ENCODE results near the gene TTLL11.
"Not testable (repeated sequence)": the region's sequence is repeated elsewhere in the genome, so short reads cannot be mapped to it uniquely, and the experiment has no call there.

The TTLL11 gene

DNA sequence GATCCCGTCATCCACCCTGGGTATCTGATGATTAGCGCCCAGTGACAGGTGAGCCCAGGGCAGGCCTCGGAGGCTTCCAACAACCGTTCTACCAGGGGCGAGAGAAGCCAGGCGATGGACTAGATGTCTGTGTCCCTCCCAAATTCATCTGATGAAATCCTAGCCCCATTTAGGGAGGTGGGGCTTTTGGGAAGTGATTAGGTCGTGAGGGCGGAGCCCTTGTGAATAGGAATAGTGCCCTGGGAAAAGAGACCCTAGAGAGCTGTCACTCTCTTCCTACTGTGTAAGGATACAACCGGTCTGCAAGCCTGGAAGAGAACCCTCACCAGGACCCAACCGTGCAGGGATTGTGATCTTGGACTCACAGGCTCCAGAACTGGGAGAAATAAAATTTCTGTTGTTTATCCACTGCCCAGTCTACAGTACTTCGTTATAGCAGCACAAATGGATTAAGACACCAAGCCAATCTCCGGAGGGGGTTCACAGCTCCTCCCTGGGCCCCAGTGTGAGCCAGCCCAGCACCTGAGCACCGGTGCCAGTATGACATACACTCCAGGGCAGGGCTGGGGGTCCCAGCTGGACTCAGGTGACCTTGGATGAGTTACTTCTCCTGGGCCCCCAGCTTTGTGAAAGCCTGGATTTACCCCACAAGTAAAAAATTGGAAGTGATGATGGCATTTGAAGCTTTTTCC, 279.4 kb downstream of the TTLL11 start:
- DNase-seq (ENCODE audit: low read depth), result no peak

DNA sequence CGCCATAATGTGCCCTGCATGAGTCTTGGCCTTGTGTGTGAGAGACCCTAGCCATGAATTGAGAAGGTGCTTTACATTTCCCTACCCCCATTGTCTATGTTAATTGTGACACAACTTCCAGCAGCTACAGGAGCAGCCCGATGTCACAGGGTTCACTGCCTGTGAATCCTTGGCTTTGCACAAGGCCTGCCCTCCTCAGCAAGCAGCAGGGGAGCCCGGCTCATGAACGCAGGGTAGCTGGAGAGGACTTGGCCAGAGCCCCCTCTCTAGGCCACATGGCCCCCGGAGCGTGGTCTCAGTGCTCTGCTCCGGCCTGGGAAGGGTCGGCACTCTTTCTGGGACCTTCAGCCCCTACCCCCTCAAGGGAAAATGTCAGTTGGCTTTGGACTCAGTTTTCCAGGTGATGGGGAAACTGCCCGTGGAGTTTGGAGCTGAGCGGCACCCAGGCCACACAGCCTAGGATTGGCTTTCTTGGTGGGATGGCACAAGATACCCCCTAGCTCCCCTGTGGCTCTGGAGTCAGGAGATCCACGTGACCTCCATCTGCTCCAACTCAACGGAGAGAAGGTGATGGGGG, 280.9 kb downstream of the TTLL11 start:
- DNase-seq (ENCODE audit: low read depth), result no peak

DNA sequence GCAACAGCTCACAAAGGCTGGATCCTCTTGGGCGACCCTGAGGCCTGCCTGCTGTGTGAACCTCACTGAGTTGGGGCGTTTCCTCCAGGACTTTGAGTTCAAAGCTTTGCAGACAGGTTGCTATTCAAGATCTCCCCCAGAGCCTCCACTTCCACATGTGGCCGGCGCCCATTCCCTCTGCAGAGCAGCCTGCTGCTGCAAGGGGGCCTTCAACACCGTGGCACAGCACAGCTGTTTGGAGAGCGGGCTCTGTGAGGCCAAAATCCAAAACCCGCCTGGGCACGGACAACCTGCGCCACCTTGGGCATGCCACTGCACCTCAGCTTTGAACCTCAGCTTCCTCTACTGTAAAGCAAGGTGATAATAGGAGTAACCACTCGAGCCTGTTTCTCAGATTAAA, 281.4 kb downstream of the TTLL11 start:
- DNase-seq (ENCODE audit: low read depth), result no peak

DNA sequence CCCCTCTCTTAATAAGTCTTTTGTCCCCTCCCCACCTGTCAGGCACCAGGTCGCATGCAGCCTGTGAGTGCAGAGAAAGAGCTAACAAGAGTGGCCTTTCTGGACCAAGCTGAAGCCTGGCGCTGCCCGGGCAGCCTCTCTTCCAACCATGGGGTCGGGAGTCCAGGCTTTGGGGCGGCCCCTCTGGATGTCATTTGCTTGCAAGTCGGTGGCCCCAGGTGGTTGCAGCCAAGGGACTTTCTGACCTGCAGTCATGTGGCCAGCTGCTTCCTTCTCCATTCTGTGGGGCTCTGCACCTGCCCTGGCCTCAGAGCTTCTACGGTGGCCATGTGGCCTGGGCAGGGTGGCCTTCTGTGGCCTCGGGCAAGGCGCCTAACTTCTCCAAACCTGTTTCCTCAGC, 282.0 kb downstream of the TTLL11 start:
- DNase-seq (ENCODE audit: low read depth), result no peak

DNA sequence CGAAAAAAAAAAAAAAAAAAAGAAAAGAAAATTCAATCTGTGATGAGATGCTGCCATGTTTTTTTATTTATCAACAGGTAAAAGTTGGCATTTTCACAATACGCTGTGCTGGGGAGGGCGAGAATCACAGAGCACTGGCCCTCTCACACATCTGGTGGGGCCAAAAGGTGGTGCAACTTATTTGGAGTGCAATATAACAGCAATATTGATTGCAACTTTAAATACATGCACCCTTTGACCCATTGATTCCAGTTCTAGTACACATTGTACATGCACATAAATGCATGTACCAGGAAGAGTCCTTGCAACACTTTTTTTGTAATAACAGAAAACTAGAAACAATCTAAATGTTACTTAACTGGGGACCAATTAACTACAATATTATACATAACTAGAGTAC, 282.6 kb downstream of the TTLL11 start:
- no peak for DNase-seq (ENCODE audit: low read depth)

GRCh38 chr9:121809356-121810050, 283.6 kb downstream of the TTLL11 start:
- no peak for DNase-seq (ENCODE audit: low read depth)

DNA sequence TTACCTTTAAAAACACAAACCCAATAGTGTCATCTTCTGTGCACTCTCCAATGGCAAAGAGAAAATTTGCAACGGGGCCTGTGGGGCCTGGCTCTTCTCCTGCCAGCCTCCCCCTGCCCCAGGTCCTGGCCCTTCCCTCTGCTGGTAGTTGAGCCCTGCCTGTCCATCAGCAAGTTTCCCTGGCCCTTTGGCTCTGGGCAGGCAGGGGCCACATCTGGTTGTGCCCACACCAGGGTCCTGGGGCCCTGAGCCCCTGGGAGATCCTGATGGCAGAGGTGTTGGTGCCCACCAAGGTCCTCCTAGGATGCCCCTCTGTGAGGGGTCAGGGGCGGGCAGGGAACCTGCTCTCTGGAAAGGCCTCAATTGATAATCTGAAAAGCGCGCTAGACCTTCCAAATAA, 284.3 kb downstream of the TTLL11 start:
- DNase-seq (ENCODE audit: low read depth), result no peak

GRCh38 chr9:121807823-121808278, 285.3 kb downstream of the TTLL11 start:
- DNase-seq (ENCODE audit: low read depth), result no peak

GRCh38 chr9:121807069-121807822, 285.9 kb downstream of the TTLL11 start:
- DNase-seq (ENCODE audit: low read depth), result no peak

DNA sequence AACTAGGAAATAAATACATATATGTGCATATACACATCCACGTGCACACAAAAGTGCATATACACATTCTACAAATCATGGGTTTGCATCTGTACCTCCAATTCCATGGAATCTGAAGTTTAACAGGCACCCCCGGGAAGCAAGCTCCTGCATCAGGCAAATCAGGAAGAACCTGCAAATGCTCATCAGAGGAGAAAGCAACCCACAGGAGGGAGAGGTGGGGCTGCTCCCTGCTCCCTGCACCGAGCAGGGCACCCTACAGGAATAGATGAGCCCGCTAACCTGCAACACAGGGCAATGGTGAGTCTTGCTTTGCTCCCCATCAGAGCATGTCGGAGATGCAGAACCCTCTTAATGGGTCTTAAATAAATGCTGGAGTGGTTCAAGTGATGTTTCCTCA, 290.4 kb downstream of the TTLL11 start:
- no peak for DNase-seq (ENCODE audit: low read depth)

DNA sequence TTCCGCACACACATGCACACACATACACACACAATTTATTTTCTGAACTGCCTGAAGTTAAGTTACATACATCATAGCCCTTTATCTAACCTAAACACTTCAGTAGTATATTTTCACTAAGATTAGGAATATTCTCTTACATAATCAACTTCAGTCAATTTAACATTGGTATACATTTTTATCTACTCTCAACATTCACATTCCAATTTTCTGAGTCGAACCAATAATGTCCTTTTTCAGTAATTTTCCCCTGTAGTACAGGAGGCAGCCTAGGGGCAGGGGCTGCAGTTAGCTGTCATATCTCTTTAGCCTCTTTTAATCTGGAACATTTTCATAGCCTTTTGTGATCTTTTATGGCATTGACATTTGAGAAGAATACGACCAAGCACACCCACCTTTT, 291.5 kb downstream of the TTLL11 start:
- no peak for DNase-seq (ENCODE audit: low read depth)

- DNase-seq (ENCODE audit: low read depth), result no peak
These were observed 292.7 kb downstream of the TTLL11 start for GRCh38 chr9:121800376-121800775.

- no peak for DNase-seq (ENCODE audit: low read depth)
These were observed 294.2 kb downstream of the TTLL11 start for GRCh38 chr9:121798941-121799340.

GRCh38 chr9:121797081-121797480, 296.0 kb downstream of the TTLL11 start:
- no peak for DNase-seq (ENCODE audit: low read depth)

DNA sequence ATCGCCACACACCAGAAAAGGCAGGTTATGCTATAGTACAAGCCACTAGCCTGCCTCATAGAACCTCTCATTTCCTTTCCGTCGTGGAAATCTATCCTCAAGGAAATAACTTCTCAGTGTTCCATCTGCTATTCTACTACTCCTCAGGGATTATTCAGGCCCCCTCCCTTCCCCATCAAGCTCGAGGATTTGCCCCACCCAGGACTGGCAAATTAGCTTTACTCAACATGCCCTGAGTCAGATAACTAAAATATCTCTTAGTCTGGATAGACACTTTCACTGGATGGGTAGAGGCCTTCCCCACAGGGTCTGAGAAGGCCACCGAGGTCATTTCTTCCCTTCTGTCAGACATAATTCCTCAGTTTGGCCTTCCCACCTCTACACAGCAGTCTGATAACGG, 298.8 kb downstream of the TTLL11 start:
- DNase-seq (ENCODE audit: low read depth), result not testable (repeated sequence)

GRCh38 chr9:121792476-121792875, 300.6 kb downstream of the TTLL11 start:
- not testable (repeated sequence) for DNase-seq (ENCODE audit: low read depth)

GRCh38 chr9:121790841-121791240, 302.3 kb downstream of the TTLL11 start:
- no peak for DNase-seq (ENCODE audit: low read depth)

DNA sequence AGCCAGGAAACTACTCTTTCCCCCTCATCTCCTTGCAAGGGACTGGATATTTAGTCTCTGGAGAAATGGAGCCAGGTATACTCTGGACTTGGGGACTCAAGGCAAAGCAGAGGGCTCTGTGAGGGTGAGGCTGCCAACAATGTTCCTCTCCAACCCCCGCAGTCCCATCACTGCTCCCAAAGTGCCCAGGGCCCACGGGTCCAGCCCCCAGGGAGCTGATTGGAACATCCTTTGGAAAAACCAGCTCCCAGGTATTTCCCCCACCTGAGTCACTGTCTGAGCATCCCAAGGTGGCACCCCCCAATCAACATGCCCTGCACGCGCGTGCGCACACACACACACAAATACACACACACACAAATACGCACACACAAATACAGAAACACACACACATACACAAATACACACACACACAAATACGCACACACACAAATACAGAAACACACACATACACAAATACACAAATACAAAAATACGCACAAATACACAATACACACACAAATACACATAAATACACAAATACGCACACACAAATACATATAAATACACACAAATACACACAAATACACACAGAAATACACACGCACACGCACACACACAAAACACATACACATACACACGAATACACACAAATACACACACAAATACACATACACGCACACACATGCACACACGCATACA, 304.3 kb downstream of the TTLL11 start:
- no peak for DNase-seq (ENCODE audit: low read depth)

- no peak for DNase-seq (ENCODE audit: low read depth)
These were observed 306.1 kb downstream of the TTLL11 start for GRCh38 chr9:121786998-121787422.

- no peak for DNase-seq (ENCODE audit: low read depth)
These were observed 306.6 kb downstream of the TTLL11 start for GRCh38 chr9:121786543-121786948.

DNA sequence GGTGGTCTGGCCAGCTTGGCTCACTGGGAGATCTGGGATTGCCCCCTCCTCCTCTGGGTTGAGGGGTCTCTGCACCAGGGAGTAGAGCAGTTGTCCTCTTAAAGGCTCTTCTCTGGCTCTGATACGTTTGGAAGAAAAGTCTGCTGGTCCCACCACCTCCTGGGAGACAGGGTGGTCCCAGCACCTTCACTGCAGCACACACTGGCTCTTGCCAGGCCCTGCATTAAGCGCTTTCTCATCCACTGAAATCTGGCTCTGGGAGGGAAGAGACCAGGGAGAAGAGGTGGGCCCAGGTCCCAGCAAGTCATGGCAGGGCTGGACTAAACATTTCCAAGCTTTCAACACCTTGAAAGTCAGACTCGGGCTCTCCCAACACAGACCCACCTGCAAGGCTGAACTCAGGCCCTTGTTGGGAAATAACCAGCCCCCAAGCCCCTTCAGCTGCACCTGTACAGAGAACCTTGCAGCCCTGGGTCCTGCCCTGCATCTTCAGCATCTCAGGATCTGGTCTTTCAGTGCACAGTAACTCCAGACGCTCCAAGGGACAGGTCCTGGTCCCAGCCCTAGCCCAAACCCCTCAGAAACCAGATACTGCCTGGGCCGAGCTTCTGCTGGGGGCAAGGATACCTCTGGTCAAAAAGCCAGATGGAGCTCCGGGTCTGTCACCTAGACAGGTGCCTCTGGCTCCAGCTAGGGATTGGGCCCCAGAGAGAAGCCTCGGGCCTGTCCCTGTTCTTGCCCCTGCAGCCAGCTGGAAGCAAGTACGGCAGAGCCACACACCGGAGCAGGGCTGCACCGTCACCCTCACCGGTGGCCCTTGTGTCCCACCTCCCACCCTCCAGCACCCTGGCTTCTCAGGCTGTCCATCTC, 307.2 kb downstream of the TTLL11 start:
- DNase-seq (ENCODE audit: low read depth), result no peak
